Pancreas (tissue), 10 donors: ENCODE measurements around the gene JOSD1. TPM values are rescaled to one million over a fixed set of nuclear protein-coding genes. Genes with fewer than 3 reads are reported as not detected.
A peak's percentile ranks its signal among the peaks of the same experiment; 100 is the strongest.
"Not testable (repeated sequence)": the region's sequence is repeated elsewhere in the genome, so short reads cannot be mapped to it uniquely, and the experiment has no call there.

Source experiments
- ATAC-seq, 4 donors: fragments of 200-7000 bp; cut with Tn5 transposase; one replicate each; pipeline versions ENCODE4 v1.8.0 to v1.9.1; 2020; ENCODE audit warnings: mild to moderate bottlenecking in 4 of 4, moderate library complexity in 4 of 4
- DNase-seq, 6 donors: peaks; one replicate each; pipeline ENCODE4 v3.0.0-alpha.2; 2020
- FAIRE-seq: peaks from 2 replicates; lab custom pipeline; 2012; peaks lifted over from hg19 to GRCh38; lab: Jason Lieb, UNC
- H3K27ac ChIP-seq, 4 donors: fragments of 200-600 bp; sonication (generic); 1 replicate in 3 of 4; 2 replicates in 1 of 4; pipeline versions ENCODE4 v1.5.0 to v1.8.0; 2020
- H3K27me3 ChIP-seq, 4 donors: fragments of 200-600 bp; one replicate each; pipeline ENCODE4 v1.8.0; 2021
- H3K36me3 ChIP-seq, 3 donors: fragments of 200-600 bp; sonication (generic) in 1 of 3; one replicate each; pipeline versions ENCODE4 v1.5.0 to v1.8.0; 2020 to 2021
- H3K4me1 ChIP-seq, 3 donors: fragments of 200-600 bp; one replicate each; pipeline ENCODE4 v1.8.0; 2021
- H3K4me3 ChIP-seq, 4 donors: fragments of 200-600 bp; sonication (generic) in 2 of 4; one replicate each; pipeline versions ENCODE4 v1.5.0 to v1.8.0; 2020 to 2021
- H3K9me3 ChIP-seq, 4 donors: fragments of 200-600 bp; one replicate each; pipeline ENCODE4 v1.8.0; 2021
- WGBS, 2 donors: extraction: QIAGEN DNeasy Blood & Tissue Kit; methylation state at CpG; one replicate each; pipeline ENCODE4 v1.1.7; 2013; 5-methylcytosine and 5-hydroxymethylcytosine counted together
- intact Hi-C, 3 donors: fragments of 100-400 bp; cut with DNase I; formaldehyde crosslinking; loops; one replicate each; pipeline versions ENCODE4 v1.11.1 to v1.14.2; 2022
- polyA plus RNA-seq, 2 donors: library from polyadenylated mRNA; stranded (reverse); fragments of 200-250 nt; gene quantifications; one replicate each; pipeline ENCODE4 v1.2.3, GENCODE V29; 2013
- total RNA-seq, 6 donors: library from RNA; stranded (reverse); fragmentation: NEBNext Ultra II Directional in 4 of 6; extraction: Animal tissue kit (Norgen Biotek cat#: 25700) in 4 of 6; gene quantifications; one replicate each; pipeline versions ENCODE4 v1.2.1 to v1.2.4, GENCODE V29; 2021 to 2023
- TF ChIP-seq, protein P1 (sequence below), 4 donors: fragments of 200-600 bp; sonication (generic) in 3 of 4; IDR thresholded peaks; one replicate each; pipeline versions ENCODE4 v1.5.0 to v1.8.0; 2021; ENCODE audit warnings: antibody characterized with exemption in 4 of 4
- donor health status: healthy with polysubstance abuse.
- donor health status: DM: no; HTN: no; CAD: no; lungs with moderate emphysema.
- donor health status: DM: no; HTN: no; CAD: no.
- donor health status: control.
- donor health status: control.
- donor health status: Bipolar disorder and iron deficiency.
- donor health status: DM: yes; HTN: yes; CAD: no.
- donor health status: DM: no; HTN: no; CAD: no.
- donor health status: DM: no; HTN: no; CAD: no.
- donor health status: DM: yes; HTN: yes; CAD: no.

Gene JOSD1
- total and polyA plus RNA-seq, 8 donors, result 10.9 to 32.3 (median 20.0) TPM

DNA sequence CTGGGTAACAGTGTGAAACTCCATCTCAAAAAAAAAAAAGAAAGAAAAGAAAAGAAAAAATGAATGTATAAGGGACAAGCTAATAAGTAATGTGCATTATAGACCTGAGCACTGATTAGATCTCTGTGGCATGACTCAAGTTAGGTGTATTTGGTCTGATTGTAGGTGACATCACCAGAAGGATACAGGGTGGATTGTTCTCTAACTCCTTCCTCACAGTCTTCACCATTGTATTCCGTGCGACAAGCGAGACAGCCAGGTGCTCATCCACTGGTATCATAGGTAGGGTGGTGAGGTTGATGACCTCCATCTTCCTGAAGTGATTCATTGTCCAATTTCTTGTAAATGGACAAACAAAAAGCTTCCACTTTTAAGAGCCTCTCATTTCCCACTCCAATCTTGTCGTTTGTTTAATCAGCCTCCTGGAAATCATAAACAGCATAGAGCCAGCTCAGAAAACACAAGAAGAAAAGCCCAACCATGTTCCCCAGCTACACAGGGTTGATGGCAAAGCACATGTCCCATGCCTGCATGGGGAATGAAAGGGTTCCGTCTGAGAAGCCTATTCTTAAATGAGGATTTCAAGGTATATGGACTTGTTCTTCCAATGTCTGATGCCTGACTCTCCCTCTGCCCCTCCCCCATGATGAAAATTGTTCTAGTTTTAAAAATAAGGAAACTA is 50.8 kb downstream of the JOSD1 start:
- H3K4me3 ChIP-seq, result no peak overlapping the region
- FAIRE-seq, result no peak
- ATAC-seq, result peak in 1 of 4 donors; percentile 27
- H3K36me3 ChIP-seq, result no peaks in the 10 kb centered on the region
- TF ChIP-seq, protein P1, sequence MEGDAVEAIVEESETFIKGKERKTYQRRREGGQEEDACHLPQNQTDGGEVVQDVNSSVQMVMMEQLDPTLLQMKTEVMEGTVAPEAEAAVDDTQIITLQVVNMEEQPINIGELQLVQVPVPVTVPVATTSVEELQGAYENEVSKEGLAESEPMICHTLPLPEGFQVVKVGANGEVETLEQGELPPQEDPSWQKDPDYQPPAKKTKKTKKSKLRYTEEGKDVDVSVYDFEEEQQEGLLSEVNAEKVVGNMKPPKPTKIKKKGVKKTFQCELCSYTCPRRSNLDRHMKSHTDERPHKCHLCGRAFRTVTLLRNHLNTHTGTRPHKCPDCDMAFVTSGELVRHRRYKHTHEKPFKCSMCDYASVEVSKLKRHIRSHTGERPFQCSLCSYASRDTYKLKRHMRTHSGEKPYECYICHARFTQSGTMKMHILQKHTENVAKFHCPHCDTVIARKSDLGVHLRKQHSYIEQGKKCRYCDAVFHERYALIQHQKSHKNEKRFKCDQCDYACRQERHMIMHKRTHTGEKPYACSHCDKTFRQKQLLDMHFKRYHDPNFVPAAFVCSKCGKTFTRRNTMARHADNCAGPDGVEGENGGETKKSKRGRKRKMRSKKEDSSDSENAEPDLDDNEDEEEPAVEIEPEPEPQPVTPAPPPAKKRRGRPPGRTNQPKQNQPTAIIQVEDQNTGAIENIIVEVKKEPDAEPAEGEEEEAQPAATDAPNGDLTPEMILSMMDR (IDR thresholded peaks at IDR 0.05), result no peak
- H3K27ac ChIP-seq, result no peak overlapping the region
- no peaks in the 10 kb centered on the region for H3K9me3 ChIP-seq
- 66 to 68% methylated on average over 5 of the region's 5 CpGs for WGBS, 2 donors
- H3K27me3 ChIP-seq, result no peaks in the 10 kb centered on the region
- no peaks in the 10 kb centered on the region for H3K4me1 ChIP-seq
- no peak for DNase-seq
- intact Hi-C loops, result no loop called here

DNA sequence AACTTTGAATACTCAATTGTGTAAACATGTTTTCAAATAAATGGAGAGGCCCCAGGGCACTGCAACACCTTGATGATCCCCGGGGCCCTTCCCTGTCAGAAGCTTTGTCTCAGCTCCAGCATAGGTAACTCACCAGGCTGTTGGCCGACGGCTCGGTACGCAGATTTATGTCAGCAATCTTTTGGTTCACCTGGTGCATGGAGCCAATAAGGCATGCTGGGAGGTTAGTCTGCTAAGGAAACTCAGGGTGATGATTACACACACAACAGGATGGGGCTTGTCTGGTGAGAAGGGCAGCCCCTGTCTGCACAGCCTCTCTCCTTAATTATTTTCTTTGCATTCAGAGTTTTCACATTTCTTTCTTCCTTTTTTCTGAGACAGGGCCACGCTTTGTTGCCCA is 55.3 kb downstream of the JOSD1 start:
- Histone ChIP-seq H3K27ac (no peak overlapping the region), H3K27me3 (no peaks in the 10 kb centered on the region), H3K4me3 (no peak overlapping the region), H3K9me3 (no peaks in the 10 kb centered on the region), H3K36me3 (no peaks in the 10 kb centered on the region), H3K4me1 (no peaks in the 10 kb centered on the region)
- ATAC-seq (no peak), FAIRE-seq (no peak), DNase-seq (no peak)
- TF ChIP-seq, protein P1 (IDR thresholded peaks at IDR 0.05), result no peak
- intact Hi-C loops, result no loop called here
- WGBS, 2 donors, result 94 to 97% methylated on average over 6 of the region's 6 CpGs

DNA sequence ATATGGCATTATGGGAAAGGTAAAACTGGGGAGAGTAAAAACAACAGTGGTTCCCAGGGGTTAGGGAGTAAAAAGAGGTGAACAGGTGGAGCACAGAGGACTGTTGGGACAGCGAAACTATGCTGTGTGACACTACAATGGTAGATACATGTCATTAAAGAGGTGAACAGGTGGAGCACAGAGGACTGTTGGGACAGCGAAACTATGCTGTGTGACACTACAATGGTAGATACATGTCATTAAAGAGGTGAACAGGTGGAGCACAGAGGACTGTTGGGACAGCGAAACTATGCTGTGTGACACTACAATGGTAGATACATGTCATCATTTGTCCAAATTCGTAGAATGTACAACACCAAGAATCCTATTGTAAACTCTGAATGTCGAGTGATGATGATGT is 56.5 kb downstream of the JOSD1 start:
- H3K27ac ChIP-seq, DNase-seq, intact Hi-C loops, H3K9me3 ChIP-seq, H3K27me3 ChIP-seq, H3K36me3 ChIP-seq, H3K4me1 ChIP-seq, H3K4me3 ChIP-seq: not testable (repeated sequence)
- 85 to 86% methylated on average over 4 to 5 of the region's 5 CpGs for WGBS, 2 donors
- ATAC-seq (peak in 2 of 4 donors; percentile 56 to 72), FAIRE-seq (peak; percentile 67)

DNA sequence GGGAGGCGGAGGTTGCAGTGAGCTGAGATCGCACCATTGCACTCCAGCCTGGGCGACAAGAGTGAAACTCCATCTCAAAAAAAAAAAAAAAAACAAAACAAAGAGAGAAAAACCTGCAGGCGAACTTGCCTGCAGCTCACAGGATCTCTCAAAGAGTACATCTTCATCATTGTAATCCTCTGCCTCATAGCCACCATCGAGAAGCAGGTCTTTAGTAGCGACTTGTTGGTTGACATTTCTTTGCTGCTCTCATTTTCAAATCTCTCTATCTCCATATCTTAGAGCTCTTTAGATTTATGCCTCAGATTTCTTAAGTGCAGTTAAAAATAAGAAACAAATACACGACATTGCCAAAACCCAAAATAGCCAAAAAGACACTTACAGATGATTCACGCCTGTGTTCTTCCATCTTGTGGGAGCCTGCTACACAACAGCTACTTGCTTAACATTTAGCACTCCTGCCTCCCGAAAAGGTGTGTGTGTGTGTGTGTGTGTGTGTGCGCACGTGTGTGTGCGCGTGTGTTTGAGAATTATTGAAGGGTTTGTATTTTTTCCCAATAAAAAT is 59.2 kb downstream of the JOSD1 start:
- WGBS, 2 donors, result 91 to 94% methylated on average over 13 of the region's 13 CpGs
- Histone ChIP-seq H3K27ac (no peak overlapping the region), H3K4me1 (no peaks in the 10 kb centered on the region), H3K36me3 (no peaks in the 10 kb centered on the region), H3K9me3 (no peaks in the 10 kb centered on the region), H3K27me3 (no peaks in the 10 kb centered on the region), H3K4me3 (no peak overlapping the region)
- intact Hi-C loops, result no loop called here
- DNase-seq (no peak), FAIRE-seq (no peak), ATAC-seq (no peak)
- TF ChIP-seq, protein P1 (IDR thresholded peaks at IDR 0.05), result no peak

DNA sequence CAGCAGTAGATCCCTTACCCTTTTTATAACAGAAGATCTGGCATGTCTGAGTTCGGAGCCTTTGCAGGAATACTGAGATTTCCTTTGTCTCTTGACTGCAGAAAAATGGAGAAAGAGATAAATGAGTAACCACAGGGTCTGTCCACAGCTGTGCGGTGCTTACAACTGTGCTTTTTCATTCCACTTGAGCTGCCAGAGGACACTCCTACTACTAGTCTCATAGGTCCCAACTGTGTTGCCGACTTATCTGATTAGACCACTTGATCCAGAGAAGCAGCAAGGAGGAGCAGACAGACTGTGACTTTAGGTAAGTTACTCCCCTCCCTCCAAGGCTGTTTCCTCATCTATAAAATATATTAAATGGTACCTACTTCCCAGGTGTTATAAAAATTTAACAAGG is 62.0 kb downstream of the JOSD1 start:
- H3K4me3 ChIP-seq, result no peak overlapping the region

More for the DNA sequence above, 62.0 kb downstream of the JOSD1 start:
- no peaks in the 10 kb centered on the region for H3K36me3 ChIP-seq
- DNase-seq, result no peak
- ATAC-seq, result no peak
- 47 to 66% methylated on average over 3 of the region's 3 CpGs for WGBS, 2 donors
- no peaks in the 10 kb centered on the region for H3K4me1 ChIP-seq
- TF ChIP-seq, protein P1 (IDR thresholded peaks at IDR 0.05), result no peak
- intact Hi-C loops, result no loop called here
- no peak for FAIRE-seq
- H3K27ac ChIP-seq, result no peak overlapping the region
- no peaks in the 10 kb centered on the region for H3K9me3 ChIP-seq
- no peaks in the 10 kb centered on the region for H3K27me3 ChIP-seq
